SK-N-SH (cell line): ENCODE data around the gene MAP2K5. TPM values are rescaled to one million over a fixed set of nuclear protein-coding genes. Genes with fewer than 3 reads are reported as not detected.

Experiments used
- CTCF ChIA-PET: fragments of 300-600, 350-600 bp; formaldehyde crosslinking; extraction: SDS; loops from one replicate; lab custom pipeline; 2021; lab: Yijun Ruan, JAX
- POLR2A ChIA-PET: fragments of 350-600 bp; sonication (Branson Sonifier 250); formaldehyde crosslinking; extraction: SDS; loops from one replicate; lab custom pipeline; 2020; ENCODE audit warnings: antibody characterized with exemption, inconsistent platforms; lab: Yijun Ruan, JAX
- DNase-seq: peaks from one replicate; pipeline ENCODE4 v3.0.0; 2012
- H2AFZ ChIP-seq: fragments of 200-600 bp; sonication (generic); 2 replicates; pipeline ENCODE4 v1.8.1; 2016; ENCODE audit warnings: antibody characterized with exemption, mild to moderate bottlenecking, low read depth
- H3F3A ChIP-seq: fragments of 200-600 bp; sonication (generic); replicated peaks from 2 replicates; pipeline ENCODE3; 2016; ENCODE audit warnings: antibody characterized with exemption, mild to moderate bottlenecking; ENCODE audit not compliant: insufficient read depth
- H3K27ac ChIP-seq, 2 experiments: fragments of 200-500 bp in 1 of 2; fragments of 200-600 bp in 1 of 2; sonication (Bioruptor generic) in 1 of 2; sonication (generic), shearing (Covaris generic) in 1 of 2; 2 replicates each; pipeline versions ENCODE4 v1.5.1 to v1.6.1; 2014 to 2016; ENCODE audit warnings: low read depth in 2 of 2, inconsistent platforms in 1 of 2, low read length in 1 of 2, mild to moderate bottlenecking in 1 of 2, mixed read lengths in 1 of 2
- H3K27me3 ChIP-seq: fragments of 200-600 bp; sonication (generic), shearing (Covaris generic); 2 replicates; pipeline ENCODE4 v1.6.1; 2016; ENCODE audit warnings: mixed run types; ENCODE audit not compliant: insufficient read depth
- H3K36me3 ChIP-seq, 2 experiments: fragments of 200-500 bp in 1 of 2; fragments of 200-600 bp in 1 of 2; sonication (Bioruptor generic) in 1 of 2; sonication (generic) in 1 of 2; replicated peaks in 1 of 2; 2 replicates each; pipeline versions ENCODE3 to v1.5.1; 2014 to 2016; ENCODE audit warnings: low read length in 1 of 2, mild to moderate bottlenecking in 1 of 2; ENCODE audit not compliant: insufficient read depth in 2 of 2, control insufficient read depth in 1 of 2
- H3K4me1 ChIP-seq, 2 experiments: fragments of 200-500 bp in 1 of 2; fragments of 200-600 bp in 1 of 2; sonication (Bioruptor generic) in 1 of 2; sonication (generic), shearing (Covaris generic) in 1 of 2; 2 replicates each; pipeline versions ENCODE4 v1.5.1 to v1.6.1; 2014 to 2016; ENCODE audit warnings: low read depth in 1 of 2, low read length in 1 of 2, mixed run types in 1 of 2; ENCODE audit not compliant: insufficient read depth in 2 of 2, control insufficient read depth in 1 of 2
- H3K4me2 ChIP-seq: fragments of 200-600 bp; sonication (generic), shearing (Covaris generic); 2 replicates; pipeline ENCODE4 v1.6.1; 2017; ENCODE audit warnings: mixed run types
- H3K4me3 ChIP-seq, 2 experiments: fragments of 200-500 bp in 1 of 2; fragments of 200-600 bp in 1 of 2; sonication (Bioruptor generic) in 1 of 2; sonication (generic), shearing (Covaris generic) in 1 of 2; 2 replicates each; pipeline versions ENCODE4 v1.5.1 to v1.8.1; 2014 to 2016; ENCODE audit warnings: low read depth in 2 of 2, inconsistent platforms in 1 of 2, low read length in 1 of 2, mild to moderate bottlenecking in 1 of 2, mixed read lengths in 1 of 2, moderate library complexity in 1 of 2
- H3K79me2 ChIP-seq: fragments of 200-600 bp; sonication (generic); 2 replicates; pipeline ENCODE4 v1.8.1; 2017; ENCODE audit warnings: mild to moderate bottlenecking; ENCODE audit not compliant: insufficient read depth
- H3K9ac ChIP-seq: fragments of 200-600 bp; sonication (generic); 2 replicates; pipeline ENCODE4 v1.6.1; 2017; ENCODE audit warnings: mixed run types
- H3K9me2 ChIP-seq: fragments of 200-600 bp; sonication (generic); 2 replicates; pipeline ENCODE4 v1.6.1; 2017; ENCODE audit warnings: mixed run types
- H3K9me3 ChIP-seq: fragments of 200-600 bp; sonication (generic); 2 replicates; pipeline ENCODE4 v1.6.1; 2017; ENCODE audit warnings: mixed run types, mild to moderate bottlenecking, moderate library complexity
- H4K20me1 ChIP-seq: fragments of 200-600 bp; sonication (generic); 2 replicates; pipeline ENCODE4 v1.6.1; 2017; ENCODE audit warnings: mild to moderate bottlenecking, mixed run types; ENCODE audit not compliant: insufficient read depth
- ELF1 ChIP-seq: IDR thresholded peaks from 2 replicates; pipeline ENCODE4 v1.4.0; 2012
- EZH2phosphoT487 ChIP-seq: fragments of 200-600 bp; sonication (generic); IDR thresholded peaks from 2 replicates; pipeline ENCODE4 v1.6.1; 2017; ENCODE audit warnings: low read depth, mixed run types, mild to moderate bottlenecking, antibody characterized with exemption, moderate library complexity, borderline replicate concordance
- FOXJ3 ChIP-seq: sonication (generic); formaldehyde crosslinking; IDR thresholded peaks from 2 replicates; pipeline ENCODE4 v1.5.1; 2020; ENCODE audit warnings: mild to moderate bottlenecking, missing genetic modification reagents
- FOXM1 ChIP-seq: IDR thresholded peaks from 2 replicates; pipeline ENCODE4 v1.4.0; 2012; ENCODE audit warnings: low read depth, mild to moderate bottlenecking
- GABPA ChIP-seq: IDR thresholded peaks from 2 replicates; pipeline ENCODE4 v1.4.0; 2012; ENCODE audit warnings: low read depth, mild to moderate bottlenecking
- GATA2 ChIP-seq: sonication (generic); formaldehyde crosslinking; IDR thresholded peaks from 2 replicates; pipeline ENCODE4 v1.5.0; 2020; ENCODE audit warnings: mild to moderate bottlenecking, missing genetic modification reagents
- JUND ChIP-seq: IDR thresholded peaks from 2 replicates; pipeline ENCODE4 v1.4.0; 2012
- MEF2A ChIP-seq: IDR thresholded peaks from 2 replicates; pipeline ENCODE4 v1.4.0; 2012; ENCODE audit warnings: low read depth, borderline replicate concordance
- NFIC ChIP-seq: IDR thresholded peaks from 2 replicates; pipeline ENCODE4 v1.4.0; 2012; ENCODE audit warnings: borderline replicate concordance
- NRF1 ChIP-seq: IDR thresholded peaks from 2 replicates; pipeline ENCODE4 v1.6.1; 2012; ENCODE audit warnings: low read depth, mild to moderate bottlenecking, low read length
- POLR2AphosphoS5 ChIP-seq: IDR thresholded peaks from 2 replicates; pipeline ENCODE4 v1.6.1; 2012; ENCODE audit warnings: low read depth, low read length
- RFX5 ChIP-seq: IDR thresholded peaks from 2 replicates; pipeline ENCODE4 v1.6.1; 2012; ENCODE audit warnings: mild to moderate bottlenecking, improper control_type of control experiment, low read length
- TCF12 ChIP-seq: IDR thresholded peaks from 2 replicates; pipeline ENCODE4 v1.4.0; 2012
- TEAD4 ChIP-seq: IDR thresholded peaks from 2 replicates; pipeline ENCODE4 v1.4.0; 2012; ENCODE audit warnings: mild to moderate bottlenecking, borderline replicate concordance; ENCODE audit not compliant: insufficient read depth
- WGBS: methylation state at CpG from one replicate; pipeline ENCODE4 v1.1.6; 2017; ENCODE audit warnings: low lambda C conversion rate; 5-methylcytosine and 5-hydroxymethylcytosine counted together
- polyA plus RNA-seq, 3 experiments: library from polyadenylated mRNA; depleted of rRNA; stranded (reverse); fragments of >200 nt; gene quantifications; 2 replicates each; pipeline ENCODE4 v1.2.3, GENCODE V29; 2012
- TF ChIP-seq, protein P1 (sequence below): IDR thresholded peaks from 2 replicates; pipeline ENCODE4 v1.6.1; 2012; ENCODE audit warnings: mild to moderate bottlenecking, low read depth, low read length, moderate library complexity
- TF ChIP-seq, protein P2 (sequence below): IDR thresholded peaks from 2 replicates; pipeline ENCODE4 v1.4.0; 2012; ENCODE audit warnings: low read depth, borderline replicate concordance
- TF ChIP-seq, protein P3 (sequence below): IDR thresholded peaks from 2 replicates; pipeline ENCODE4 v1.4.0; 2012; ENCODE audit warnings: low read depth

MAP2K5 gene
- polyA plus RNA-seq, 1 of the 3 experiments (the other 2 are of a cell fraction), result 6.2 TPM

DNA sequence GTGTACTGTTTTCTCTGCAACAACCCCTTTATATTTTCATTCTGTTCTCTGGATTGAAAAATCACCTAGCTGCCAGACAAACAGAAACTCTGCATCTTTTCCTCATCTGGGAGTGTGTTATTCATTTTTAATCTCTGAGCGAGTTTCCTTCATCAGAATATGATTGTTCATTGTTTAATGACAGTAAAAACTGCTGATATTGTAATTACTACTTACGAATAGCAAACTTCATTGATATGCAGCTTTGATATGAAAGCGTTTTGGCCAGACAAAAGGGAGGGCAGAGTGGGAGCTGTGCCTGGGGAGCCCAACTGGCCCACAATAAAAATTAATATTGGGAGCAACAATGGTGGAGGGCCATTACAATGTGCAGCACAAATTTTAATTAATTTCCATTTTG, 150.1 kb downstream of the MAP2K5 start:
- 93% methylated on average over 3 of the region's 3 CpGs for WGBS
- no peaks in the 10 kb centered on the region for H4K20me1 ChIP-seq
- no peaks in the 10 kb centered on the region for H3K79me2 ChIP-seq
- no peak overlapping the region for H3K27ac ChIP-seq
- no peak overlapping the region for H3K4me2 ChIP-seq
- no peak overlapping the region for H3K4me3 ChIP-seq
- no peak for DNase-seq
- H3K9me2 ChIP-seq, result no peaks in the 10 kb centered on the region
- H3K4me1 ChIP-seq, result no peaks in the 10 kb centered on the region
- CTCF ChIA-PET, result interaction anchor here (0.8 kb wide), 1 partner anchor 9 kb away, joined by 3 read pairs; no protein-coding TSS in a partner anchor
- no peak overlapping the region for H3K9ac ChIP-seq
- TF ChIP-seq RFX5 (no peak), JUND (no peak), FOXM1 (no peak), ELF1 (no peak), POLR2AphosphoS5 (no peak), GATA2 (CRISPR knock-in tag) (no peak), NFIC (no peak), EZH2phosphoT487 (no peak), MEF2A (no peak), FOXJ3 (no peak), TCF12 (no peak), GABPA (no peak), NRF1 (no peak), TEAD4 (no peak)
- TF ChIP-seq, protein P1, sequence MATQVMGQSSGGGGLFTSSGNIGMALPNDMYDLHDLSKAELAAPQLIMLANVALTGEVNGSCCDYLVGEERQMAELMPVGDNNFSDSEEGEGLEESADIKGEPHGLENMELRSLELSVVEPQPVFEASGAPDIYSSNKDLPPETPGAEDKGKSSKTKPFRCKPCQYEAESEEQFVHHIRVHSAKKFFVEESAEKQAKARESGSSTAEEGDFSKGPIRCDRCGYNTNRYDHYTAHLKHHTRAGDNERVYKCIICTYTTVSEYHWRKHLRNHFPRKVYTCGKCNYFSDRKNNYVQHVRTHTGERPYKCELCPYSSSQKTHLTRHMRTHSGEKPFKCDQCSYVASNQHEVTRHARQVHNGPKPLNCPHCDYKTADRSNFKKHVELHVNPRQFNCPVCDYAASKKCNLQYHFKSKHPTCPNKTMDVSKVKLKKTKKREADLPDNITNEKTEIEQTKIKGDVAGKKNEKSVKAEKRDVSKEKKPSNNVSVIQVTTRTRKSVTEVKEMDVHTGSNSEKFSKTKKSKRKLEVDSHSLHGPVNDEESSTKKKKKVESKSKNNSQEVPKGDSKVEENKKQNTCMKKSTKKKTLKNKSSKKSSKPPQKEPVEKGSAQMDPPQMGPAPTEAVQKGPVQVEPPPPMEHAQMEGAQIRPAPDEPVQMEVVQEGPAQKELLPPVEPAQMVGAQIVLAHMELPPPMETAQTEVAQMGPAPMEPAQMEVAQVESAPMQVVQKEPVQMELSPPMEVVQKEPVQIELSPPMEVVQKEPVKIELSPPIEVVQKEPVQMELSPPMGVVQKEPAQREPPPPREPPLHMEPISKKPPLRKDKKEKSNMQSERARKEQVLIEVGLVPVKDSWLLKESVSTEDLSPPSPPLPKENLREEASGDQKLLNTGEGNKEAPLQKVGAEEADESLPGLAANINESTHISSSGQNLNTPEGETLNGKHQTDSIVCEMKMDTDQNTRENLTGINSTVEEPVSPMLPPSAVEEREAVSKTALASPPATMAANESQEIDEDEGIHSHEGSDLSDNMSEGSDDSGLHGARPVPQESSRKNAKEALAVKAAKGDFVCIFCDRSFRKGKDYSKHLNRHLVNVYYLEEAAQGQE, result no peak
- TF ChIP-seq, protein P2, sequence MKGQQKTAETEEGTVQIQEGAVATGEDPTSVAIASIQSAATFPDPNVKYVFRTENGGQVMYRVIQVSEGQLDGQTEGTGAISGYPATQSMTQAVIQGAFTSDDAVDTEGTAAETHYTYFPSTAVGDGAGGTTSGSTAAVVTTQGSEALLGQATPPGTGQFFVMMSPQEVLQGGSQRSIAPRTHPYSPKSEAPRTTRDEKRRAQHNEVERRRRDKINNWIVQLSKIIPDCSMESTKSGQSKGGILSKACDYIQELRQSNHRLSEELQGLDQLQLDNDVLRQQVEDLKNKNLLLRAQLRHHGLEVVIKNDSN, result no peak
- TF ChIP-seq, protein P3, sequence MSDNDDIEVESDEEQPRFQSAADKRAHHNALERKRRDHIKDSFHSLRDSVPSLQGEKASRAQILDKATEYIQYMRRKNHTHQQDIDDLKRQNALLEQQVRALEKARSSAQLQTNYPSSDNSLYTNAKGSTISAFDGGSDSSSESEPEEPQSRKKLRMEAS, result no peak
- TF ChIP-seq, all 33 proteins: peak for 0
- Histone ChIP-seq H3K27me3 (no peaks in the 10 kb centered on the region), H3K9me3 (no peaks in the 10 kb centered on the region), H3K36me3 (peaks cover 0 to 10% of the 10 kb centered on the region in 2 experiments), H3F3A (no peaks in the 10 kb centered on the region), H2AFZ (no peak overlapping the region)
- POLR2A ChIA-PET, result no interaction called here
